ENCODE results near the gene ITPRIP.

The ITPRIP gene

GRCh38 chr10:104300002-104300735, 38.1 kb downstream of the ITPRIP start:
- Histone ChIP-seq H3K27ac (ENCODE audit: extremely low read depth, low read depth, low read length) (no peak overlapping the region), H3K4me3 (ENCODE audit: low read depth, low read length) (no peak overlapping the region), H3K9me3 (ENCODE audit: control insufficient read depth, insufficient read depth, low read depth, low read length) (no peaks in the 10 kb centered on the region), H3K4me1 (ENCODE audit: control insufficient read depth, insufficient read depth, low read length) (no peaks in the 10 kb centered on the region), H3K36me3 (ENCODE audit: control insufficient read depth in 2 of 2, insufficient read depth in 1 of 2, low read length in 2 of 2) (no peaks in the 10 kb centered on the region)
- CTCF ChIA-PET = interaction anchor here (0.6 to 14.0 kb wide), 5 partner anchors 9 to 322 kb away, joined by 4 to 289 read pairs (median 12); partner anchors contain the start of gene CFAP58
- TF ChIP-seq ZNF777 (tag by site-specific recombination; IDR thresholded peaks at IDR 0.05; ENCODE audit: borderline replicate concordance) = no peak
- TF ChIP-seq MYNN (tag by site-specific recombination; IDR thresholded peaks at IDR 0.05; ENCODE audit: borderline replicate concordance) = no peak
- TF ChIP-seq ZNF529 (tag by site-specific recombination; IDR thresholded peaks at IDR 0.05; ENCODE audit: insufficient replicate concordance) = no peak
- TF ChIP-seq ZNF311 (tag by site-specific recombination; IDR thresholded peaks at IDR 0.05; ENCODE audit: borderline replicate concordance) = no peak
- no peak for TF ChIP-seq FEZF1 (tag by site-specific recombination; IDR thresholded peaks at IDR 0.05)
- POLR2A ChIA-PET = interaction anchor here (0.9 kb wide), 1 partner anchor 179 kb away, joined by 3 read pairs; no protein-coding TSS in a partner anchor

GRCh38 chr10:104299031-104299904, 39.0 kb downstream of the ITPRIP start:
- CTCF ChIA-PET = interaction anchor here (0.6 to 14.0 kb wide), 14 partner anchors 8 to 323 kb away, joined by 3 to 289 read pairs (median 4); partner anchors contain the start of gene CFAP58
- Histone ChIP-seq H3K9me3 (ENCODE audit: control insufficient read depth, insufficient read depth, low read depth, low read length) (no peaks in the 10 kb centered on the region), H3K4me3 (ENCODE audit: low read depth, low read length) (no peak overlapping the region), H3K27ac (ENCODE audit: extremely low read depth, low read depth, low read length) (no peak overlapping the region), H3K4me1 (ENCODE audit: control insufficient read depth, insufficient read depth, low read length) (no peaks in the 10 kb centered on the region), H3K36me3 (ENCODE audit: control insufficient read depth in 2 of 2, insufficient read depth in 1 of 2, low read length in 2 of 2) (no peaks in the 10 kb centered on the region)
- no peak for TF ChIP-seq ZBTB8A (tag by site-specific recombination; IDR thresholded peaks at IDR 0.05)
- no peak for TF ChIP-seq ZNF248 (tag by site-specific recombination; IDR thresholded peaks at IDR 0.05)
- no peak for TF ChIP-seq OVOL3 (tag by site-specific recombination; IDR thresholded peaks at IDR 0.05)
- TF ChIP-seq ZNF214 (tag by site-specific recombination; IDR thresholded peaks at IDR 0.05; ENCODE audit: borderline replicate concordance) = no peak
- no peak for TF ChIP-seq BCL6B (tag by site-specific recombination; IDR thresholded peaks at IDR 0.05)
- no peak for TF ChIP-seq ZNF549 (tag by site-specific recombination; IDR thresholded peaks at IDR 0.05)
- TF ChIP-seq KLF10 (tag by site-specific recombination; IDR thresholded peaks at IDR 0.05) = no peak
- TF ChIP-seq ZFP37 (tag by site-specific recombination; IDR thresholded peaks at IDR 0.05) = no peak
- TF ChIP-seq ZNF148 (tag by site-specific recombination; IDR thresholded peaks at IDR 0.05; ENCODE audit: borderline replicate concordance) = no peak
- POLR2A ChIA-PET = no interaction called here
